Measurements from ENCODE around the gene ZNF384.

GRCh38 chr12:6664902-6665301 is 24.3 kb downstream of the ZNF384 start:
- TF ChIP-seq HDAC2 (IDR thresholded peaks at IDR 0.05), result no peak
- no peak for TF ChIP-seq ATF2 (IDR thresholded peaks at IDR 0.05; ENCODE audit: low read length)
- TF ChIP-seq POLR2AphosphoS5 (IDR thresholded peaks at IDR 0.05; ENCODE audit: low read length), result no peak
- no peak for TF ChIP-seq RAD21 (IDR thresholded peaks at IDR 0.05; ENCODE audit: insufficient read depth, low read depth, low read length)
- no peak for TF ChIP-seq BRCA1 (IDR thresholded peaks at IDR 0.05; ENCODE audit: low read depth, low read length)
- no peak for TF ChIP-seq LARP7 (IDR thresholded peaks at IDR 0.05)
- no peak for TF ChIP-seq SMC3 (IDR thresholded peaks at IDR 0.05; ENCODE audit: borderline replicate concordance, low read length)
- TF ChIP-seq CTCF (IDR thresholded peaks at IDR 0.05 in 2 of 3, conservative IDR thresholded peaks at IDR 0.05 in 1 of 3; ENCODE audit: control insufficient read depth in 2 of 3, extremely low read depth in 1 of 3, insufficient read depth in 1 of 3, low read depth in 3 of 3, low read length in 3 of 3), result no peak
- TF ChIP-seq NBN (IDR thresholded peaks at IDR 0.05), result no peak
- TF ChIP-seq EP300 (IDR thresholded peaks at IDR 0.05; ENCODE audit: borderline replicate concordance in 1 of 2, control insufficient read depth in 1 of 2, low read depth in 2 of 2, low read length in 2 of 2), result no peak
- no peak for TF ChIP-seq POLR2A (IDR thresholded peaks at IDR 0.05; ENCODE audit: low read depth, low read length)
